ENCODE results near the gene LMF1.
"Not testable (repeated sequence)": the region's sequence is repeated elsewhere in the genome, so short reads cannot be mapped to it uniquely, and the experiment has no call there.

LMF1 gene

DNA sequence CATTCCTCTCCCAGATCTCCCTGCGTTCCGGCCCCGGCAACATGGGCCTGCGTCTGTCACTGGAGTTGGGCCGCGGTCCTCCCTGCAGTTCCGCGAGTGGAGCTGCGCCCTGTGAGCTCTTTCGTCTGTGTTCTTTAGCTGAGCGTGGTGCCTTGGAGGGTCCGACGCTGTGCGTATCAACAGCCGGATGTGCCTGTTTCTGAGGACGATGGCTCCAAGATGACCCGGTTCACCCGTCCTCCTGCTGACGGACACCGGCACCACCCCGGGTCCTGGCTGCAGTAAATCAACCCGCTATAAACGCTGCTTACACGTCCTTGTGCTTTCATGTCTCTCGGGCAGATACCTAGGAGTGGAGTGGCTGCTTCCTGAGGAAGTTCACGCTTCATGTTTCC lies 125.4 kb downstream of the LMF1 start:
- no peak for DNase-seq
- TF ChIP-seq GATA1 (IDR thresholded peaks at IDR 0.05; ENCODE audit: low read depth, low read length) (no peak), POLR2A (IDR thresholded peaks at IDR 0.05; ENCODE audit: low read length) (no peak)

DNA sequence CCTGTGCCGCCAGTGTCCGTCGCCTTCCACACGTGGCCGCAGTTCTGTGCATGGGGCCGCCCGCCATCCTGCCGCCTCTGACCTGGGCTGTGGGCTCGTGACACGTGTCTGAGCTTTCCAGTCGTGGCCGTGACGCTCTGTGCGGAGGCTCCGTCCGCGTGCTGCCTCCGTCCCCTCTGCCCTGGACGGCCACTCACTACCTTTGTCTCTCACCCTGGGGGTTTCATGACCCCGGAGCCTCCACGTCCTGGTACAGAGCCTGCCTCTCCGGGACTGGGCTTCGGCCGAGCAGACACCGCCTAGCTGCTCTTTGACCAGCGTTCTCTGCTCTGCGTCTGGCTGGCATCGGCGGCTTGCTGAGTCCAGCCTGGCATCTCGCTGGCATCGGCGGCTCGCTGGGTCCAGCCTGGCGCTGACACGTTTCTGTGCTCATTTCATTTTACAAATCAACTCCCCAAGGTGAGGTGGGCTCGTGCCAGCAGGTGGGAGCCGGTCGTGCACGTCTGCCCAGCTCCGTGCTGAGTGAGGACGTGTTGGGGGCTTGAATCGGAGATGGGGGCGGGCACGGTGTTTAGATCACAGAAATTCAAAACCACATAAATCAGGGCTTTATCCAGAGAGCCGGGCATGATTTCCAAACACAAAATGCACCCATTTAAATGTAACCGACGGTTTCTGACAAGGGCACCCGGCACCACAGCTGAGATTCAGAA lies 126.0 kb downstream of the LMF1 start:
- TF ChIP-seq GATA1 (IDR thresholded peaks at IDR 0.05; ENCODE audit: low read depth, low read length) = no peak
- no peak for TF ChIP-seq POLR2A (IDR thresholded peaks at IDR 0.05; ENCODE audit: low read length)
- DNase-seq = no peak

DNA sequence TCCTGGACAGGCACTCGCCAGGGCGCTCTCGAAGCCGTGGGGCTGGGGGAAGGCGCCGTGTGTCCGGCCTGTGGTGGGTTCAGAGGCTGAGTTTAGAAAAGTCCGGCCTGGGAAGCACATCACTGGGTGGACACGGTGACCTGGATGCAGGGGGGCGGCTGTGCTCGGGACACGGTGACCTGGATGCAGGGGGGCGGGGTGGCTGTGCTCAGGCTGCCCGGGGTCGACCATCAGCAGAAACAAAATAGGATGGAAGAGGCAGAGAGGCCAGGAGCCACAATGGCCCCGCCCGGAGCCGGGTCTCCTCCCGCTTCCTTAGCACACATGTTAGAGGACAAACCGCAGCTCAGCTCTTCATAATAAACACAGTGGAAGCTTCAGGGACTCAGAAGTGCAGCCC lies 127.0 kb downstream of the LMF1 start:
- no peak for DNase-seq

DNA sequence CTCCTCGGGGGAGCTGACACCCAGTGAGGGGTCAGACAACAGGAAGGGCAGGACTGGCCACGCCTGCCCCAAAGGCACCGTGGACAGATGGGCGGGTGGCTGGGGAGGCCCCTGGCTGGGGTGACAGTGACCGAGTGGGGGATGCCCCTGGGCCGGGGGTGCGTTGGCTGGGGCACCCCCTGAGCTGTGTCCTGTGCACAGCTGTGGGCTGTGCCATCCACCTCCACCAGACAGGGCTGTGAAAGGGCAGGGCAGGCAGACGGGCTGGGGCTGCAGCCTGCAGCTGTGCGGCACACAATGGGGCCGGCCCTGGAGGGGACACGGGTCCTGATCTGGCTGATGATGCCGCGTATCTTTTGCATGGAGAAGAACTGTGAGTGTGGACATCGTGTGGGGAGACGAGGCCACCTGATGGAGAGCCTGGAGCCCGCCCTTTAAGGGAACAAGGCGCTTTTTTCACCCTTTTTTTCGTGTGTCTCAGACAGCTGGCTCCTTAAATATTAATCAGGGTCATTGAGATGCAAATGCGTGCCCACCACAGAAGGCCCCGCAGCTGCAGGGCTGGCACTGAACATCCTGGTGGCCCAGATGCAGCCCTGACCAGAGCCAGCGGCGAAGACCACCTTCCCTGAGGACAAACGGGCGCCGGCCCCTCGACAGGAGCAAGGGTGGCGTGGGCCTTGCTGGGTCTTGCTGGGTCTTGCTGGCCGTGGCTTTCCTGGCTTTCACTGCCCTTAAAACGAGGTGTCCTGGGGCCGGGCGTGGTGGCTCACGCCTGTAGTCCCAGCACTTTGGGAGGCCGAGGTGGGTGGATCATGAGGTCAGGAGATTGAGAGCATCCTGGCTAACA lies 127.8 kb downstream of the LMF1 start:
- TF ChIP-seq POLR2A (IDR thresholded peaks at IDR 0.05; ENCODE audit: low read length) (no peak), GATA1 (IDR thresholded peaks at IDR 0.05; ENCODE audit: low read depth, low read length) (no peak)

More for the DNA sequence above, 127.0 kb downstream of the LMF1 start:
- no peak for TF ChIP-seq GATA1 (IDR thresholded peaks at IDR 0.05; ENCODE audit: low read depth, low read length)
- no peak for TF ChIP-seq POLR2A (IDR thresholded peaks at IDR 0.05; ENCODE audit: low read length)

DNA sequence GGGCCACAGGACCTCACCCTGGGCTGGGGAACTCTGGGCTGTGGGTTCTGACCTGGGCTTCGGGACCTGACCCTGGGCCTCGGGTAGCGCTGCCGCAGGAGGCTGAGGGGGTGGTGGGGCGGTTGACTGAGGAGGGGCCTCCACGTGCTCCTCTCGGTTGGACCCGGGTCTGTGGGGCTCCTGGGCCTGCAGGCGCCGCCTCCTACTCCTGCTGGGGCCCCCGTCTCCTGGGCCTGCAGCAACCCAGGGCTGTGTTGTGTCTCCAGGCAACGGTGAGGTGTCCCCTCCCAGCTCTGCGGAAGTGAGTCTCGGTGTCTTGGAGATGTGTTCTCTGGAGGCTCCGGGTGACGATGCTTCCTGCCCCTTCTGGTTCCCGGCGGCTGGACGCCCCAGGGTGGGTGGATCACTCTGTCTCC lies 128.7 kb downstream of the LMF1 start:
- TF ChIP-seq GATA1 (IDR thresholded peaks at IDR 0.05; ENCODE audit: low read depth, low read length) (no peak), POLR2A (IDR thresholded peaks at IDR 0.05; ENCODE audit: low read length) (no peak)
- DNase-seq = no peak

More for the DNA sequence above, 127.8 kb downstream of the LMF1 start:
- DNase-seq = no peak

DNA sequence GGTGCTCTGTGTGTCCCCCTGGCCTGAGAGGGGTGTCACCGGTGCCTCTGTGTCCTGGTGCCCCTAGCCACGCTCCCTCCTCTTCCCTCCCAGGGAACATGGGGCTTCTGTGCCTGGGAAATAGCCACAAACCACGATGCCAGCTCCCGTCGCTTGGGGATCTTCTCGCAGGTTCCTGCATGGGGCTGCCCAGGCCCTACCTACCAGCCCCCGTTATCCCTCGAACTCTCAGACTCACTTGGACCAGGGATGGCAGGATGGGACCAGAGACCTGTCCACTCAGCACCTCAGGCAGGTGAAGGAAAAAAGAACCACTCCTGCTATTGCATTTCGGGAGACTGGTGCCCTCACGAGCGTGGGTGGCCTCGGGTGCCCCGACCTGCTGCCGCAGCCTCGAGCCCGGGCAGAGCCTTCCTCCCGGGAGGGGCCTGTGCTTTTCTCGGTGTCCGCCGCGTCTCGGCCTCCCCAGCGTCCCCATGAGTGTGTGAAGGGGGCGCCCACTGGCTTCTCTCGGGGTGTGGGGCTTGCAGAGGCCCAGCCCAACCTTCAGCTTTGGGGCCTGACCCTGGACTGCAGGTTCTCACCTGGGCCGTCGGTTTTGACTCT lies 129.2 kb downstream of the LMF1 start:
- TF ChIP-seq GATA1 (IDR thresholded peaks at IDR 0.05; ENCODE audit: low read depth, low read length) = no peak
- TF ChIP-seq POLR2A (IDR thresholded peaks at IDR 0.05; ENCODE audit: low read length) = no peak
- DNase-seq = no peak

DNA sequence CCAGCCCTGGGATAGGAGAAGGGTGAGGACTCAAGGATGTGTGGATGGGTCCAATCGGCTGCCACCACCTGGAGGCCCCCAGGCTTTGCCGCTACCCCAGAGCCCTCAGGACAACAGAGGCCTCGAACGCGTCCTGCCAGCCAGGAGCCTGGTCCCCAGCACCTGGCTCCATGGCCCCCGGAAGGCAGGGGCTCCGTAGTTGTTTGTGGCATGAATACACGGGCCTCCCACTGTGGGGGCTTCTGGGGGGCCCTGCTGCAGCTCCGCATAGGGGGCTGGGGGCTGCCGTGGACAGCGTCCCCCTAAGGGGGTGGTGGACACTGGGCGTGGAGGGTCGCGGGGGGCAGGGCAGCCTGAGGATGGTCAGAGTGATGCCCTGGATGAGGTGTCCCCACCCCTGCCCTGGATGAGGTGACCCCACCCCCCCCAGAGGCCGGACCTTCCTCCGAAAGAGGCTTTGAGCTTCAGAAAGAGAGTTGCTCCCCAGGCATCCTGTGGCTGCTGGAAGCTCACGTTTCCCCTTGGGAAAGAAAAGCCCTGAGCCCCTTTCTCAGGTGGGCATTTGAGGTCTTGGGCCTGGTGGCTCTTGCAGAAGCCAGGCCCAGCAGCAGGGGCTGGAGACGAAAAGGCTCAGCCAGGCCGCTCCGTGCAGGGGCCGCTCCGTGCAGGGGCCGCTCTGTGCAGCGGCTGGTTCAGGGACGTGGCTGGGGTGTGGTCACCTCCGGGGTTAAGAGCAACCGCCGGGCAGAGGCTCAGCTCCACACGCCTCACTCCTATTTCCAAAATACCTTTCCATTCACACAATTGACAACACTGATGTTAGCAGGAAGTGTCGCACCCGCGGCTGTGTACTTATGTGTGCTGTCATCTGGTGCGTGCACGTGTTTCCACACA lies 130.0 kb downstream of the LMF1 start:
- TF ChIP-seq POLR2A (IDR thresholded peaks at IDR 0.05; ENCODE audit: low read length) = no peak
- no peak for TF ChIP-seq GATA1 (IDR thresholded peaks at IDR 0.05; ENCODE audit: low read depth, low read length)

DNA sequence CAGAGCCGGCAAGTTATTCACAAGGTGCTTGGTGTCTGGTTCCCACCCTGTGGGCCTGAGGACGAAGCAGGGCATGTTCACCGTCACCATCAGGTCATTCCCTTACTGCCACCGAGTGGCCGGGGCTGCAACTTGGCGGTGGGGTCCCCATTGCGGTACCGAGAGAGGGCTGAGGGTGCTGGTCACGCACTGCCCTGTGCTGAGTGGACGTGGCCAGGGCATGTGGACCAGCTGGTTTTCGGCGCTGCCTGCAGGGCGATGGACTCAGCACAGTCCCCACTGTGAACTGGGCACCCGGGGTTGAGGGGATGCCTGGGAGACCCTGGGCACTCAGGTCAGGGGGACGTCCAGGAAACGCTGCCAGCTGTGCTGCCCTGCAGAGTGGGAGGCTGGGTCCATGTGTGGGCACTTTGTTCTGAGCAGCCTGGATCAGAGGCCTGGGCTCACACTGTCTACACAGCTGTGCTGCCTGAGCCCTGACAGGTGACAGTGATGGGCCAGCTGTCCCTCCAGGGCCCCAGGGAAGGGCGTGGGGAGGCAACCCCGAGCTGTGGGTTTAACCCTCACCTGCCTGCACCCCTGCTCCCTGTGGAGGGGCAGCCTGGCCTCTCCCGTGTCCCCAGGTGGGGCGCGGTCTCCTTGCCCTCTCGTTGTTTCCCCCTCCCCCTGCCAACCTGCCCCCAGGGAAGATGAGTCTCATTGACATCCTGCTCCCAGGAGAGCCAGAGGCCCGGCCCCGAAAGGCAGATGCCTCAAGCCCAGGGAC lies 131.0 kb downstream of the LMF1 start:
- TF ChIP-seq POLR2A (IDR thresholded peaks at IDR 0.05; ENCODE audit: low read length) (no peak), GATA1 (IDR thresholded peaks at IDR 0.05; ENCODE audit: low read depth, low read length) (no peak)
- DNase-seq = no peak

More for the DNA sequence above, 130.0 kb downstream of the LMF1 start:
- no peak for DNase-seq

DNA sequence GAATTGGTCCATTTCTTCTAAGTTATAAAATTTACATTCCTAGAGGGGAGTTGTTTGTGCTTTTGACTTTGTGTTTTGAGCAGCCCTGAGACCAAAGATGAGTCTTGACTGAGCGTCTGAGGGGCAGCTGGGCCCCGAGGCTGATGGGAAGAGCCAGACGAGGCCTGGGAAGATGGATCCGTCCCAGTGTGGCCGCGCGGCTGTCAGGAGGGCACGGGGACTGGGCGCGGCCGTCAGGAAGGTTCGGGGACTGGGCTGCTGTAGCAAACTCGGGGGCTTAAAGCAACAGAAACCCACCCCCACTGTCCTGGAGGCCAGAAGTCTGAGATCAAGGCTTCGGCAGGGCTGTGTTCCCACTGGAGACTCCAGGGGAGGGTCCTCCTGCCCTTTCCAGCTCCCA lies 132.0 kb downstream of the LMF1 start:
- TF ChIP-seq POLR2A (IDR thresholded peaks at IDR 0.05; ENCODE audit: low read length) = no peak
- no peak for TF ChIP-seq GATA1 (IDR thresholded peaks at IDR 0.05; ENCODE audit: low read depth, low read length)
- DNase-seq = no peak

DNA sequence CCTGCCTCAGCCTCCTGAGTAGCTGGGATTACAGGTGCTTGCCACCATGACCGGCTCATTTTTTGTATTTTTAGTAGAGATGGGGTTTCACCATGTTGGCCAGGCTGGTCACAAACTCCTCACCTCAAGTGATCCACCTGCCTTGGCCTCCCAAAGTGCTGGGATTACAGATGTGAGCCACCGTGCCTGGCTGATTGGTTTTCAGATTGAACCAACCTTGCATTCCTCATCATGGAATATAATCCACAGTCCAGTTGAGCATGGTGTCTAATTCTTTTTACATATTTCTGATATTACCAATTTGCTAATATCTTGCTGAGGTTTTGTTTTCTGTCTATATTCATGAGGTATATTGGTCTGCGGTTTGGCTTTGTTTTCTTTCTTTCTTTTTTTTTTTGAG lies 134.0 kb downstream of the LMF1 start:
- DNase-seq = not testable (repeated sequence)

DNA sequence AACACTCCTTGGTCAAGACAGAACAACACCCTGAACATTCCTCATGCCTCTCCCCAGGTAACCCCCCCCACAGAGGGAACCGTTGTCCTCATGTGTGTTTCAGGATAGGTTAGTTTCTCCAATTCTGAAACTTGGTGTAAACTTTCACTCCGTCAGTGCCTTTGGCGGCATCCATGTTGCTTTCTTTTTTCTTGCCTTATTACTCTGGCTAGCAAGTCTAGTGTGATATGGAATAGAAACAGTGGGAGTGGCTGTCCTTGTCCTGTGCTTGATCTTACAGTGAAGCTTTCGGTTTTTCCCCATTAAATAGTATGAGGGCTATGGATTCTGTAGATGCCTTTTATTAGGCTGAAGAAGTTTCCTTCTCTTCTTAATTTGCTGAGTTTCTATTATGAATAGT lies 134.6 kb downstream of the LMF1 start:
- TF ChIP-seq POLR2A (IDR thresholded peaks at IDR 0.05; ENCODE audit: low read length) (no peak), GATA1 (IDR thresholded peaks at IDR 0.05; ENCODE audit: low read depth, low read length) (no peak)
- DNase-seq = no peak

DNA sequence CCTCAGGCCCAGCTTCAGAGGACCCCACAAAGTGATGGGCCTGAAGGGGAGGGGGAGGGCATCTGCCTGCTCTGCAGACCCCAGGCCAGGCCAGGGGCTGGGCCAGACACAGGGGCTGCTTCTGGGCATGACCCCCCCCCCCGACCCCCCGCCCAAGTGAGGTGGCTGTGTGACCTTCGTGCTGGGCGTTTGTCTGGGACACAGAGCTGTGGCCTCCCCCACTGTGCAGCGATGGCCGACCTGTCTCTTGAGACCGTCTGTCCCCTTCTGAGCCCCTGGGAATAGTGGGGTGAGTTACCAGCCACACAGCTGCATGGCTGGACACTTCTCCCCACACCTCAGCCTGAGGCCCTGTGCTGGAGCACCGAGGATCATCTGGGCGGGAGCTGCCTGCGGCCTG lies 135.4 kb downstream of the LMF1 start:
- DNase-seq = no peak
- TF ChIP-seq POLR2A (IDR thresholded peaks at IDR 0.05; ENCODE audit: low read length) = no peak
- TF ChIP-seq GATA1 (IDR thresholded peaks at IDR 0.05; ENCODE audit: low read depth, low read length) = no peak

DNA sequence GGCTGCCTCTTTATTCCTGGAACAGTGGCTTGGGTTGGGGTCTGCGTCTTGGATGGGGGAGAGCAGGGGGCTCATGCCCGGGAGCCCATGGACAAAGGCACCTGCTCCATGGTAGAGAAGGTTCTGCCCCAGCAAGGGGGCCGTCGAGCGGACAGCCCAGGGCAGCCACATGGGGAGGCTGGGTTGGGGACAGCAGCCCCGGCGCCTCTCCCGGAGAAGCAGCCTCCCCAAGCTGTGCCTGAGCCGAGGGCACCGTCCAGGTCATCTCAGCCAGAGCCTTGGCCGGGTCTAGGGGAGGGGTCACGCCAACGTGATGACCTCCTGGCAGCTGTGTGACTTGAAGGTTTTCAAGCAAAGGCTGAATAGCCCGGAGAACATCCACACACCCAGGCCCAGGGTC lies 137.4 kb downstream of the LMF1 start:
- TF ChIP-seq POLR2A (IDR thresholded peaks at IDR 0.05; ENCODE audit: low read length) (no peak), GATA1 (IDR thresholded peaks at IDR 0.05; ENCODE audit: low read depth, low read length) (no peak)
- no peak for DNase-seq
